DND-41 (cell line): Measurements from ENCODE around the gene DNASE1L2.

Experiments used
- CTCF ChIP-seq: IDR thresholded peaks from 2 replicates; pipeline ENCODE4 v1.5.1; 2012; ENCODE audit warnings: borderline replicate concordance, low read length, moderate library complexity, mild to moderate bottlenecking; ENCODE audit not compliant: poor library complexity, severe bottlenecking; ENCODE audit errors: extremely low read depth
- EZH2 ChIP-seq: IDR thresholded peaks from 3 replicates; pipeline ENCODE4 v1.6.1; 2012; ENCODE audit warnings: borderline replicate concordance, low read depth, mild to moderate bottlenecking, moderate library complexity, low read length, inconsistent platforms; ENCODE audit not compliant: severe bottlenecking

DNA sequence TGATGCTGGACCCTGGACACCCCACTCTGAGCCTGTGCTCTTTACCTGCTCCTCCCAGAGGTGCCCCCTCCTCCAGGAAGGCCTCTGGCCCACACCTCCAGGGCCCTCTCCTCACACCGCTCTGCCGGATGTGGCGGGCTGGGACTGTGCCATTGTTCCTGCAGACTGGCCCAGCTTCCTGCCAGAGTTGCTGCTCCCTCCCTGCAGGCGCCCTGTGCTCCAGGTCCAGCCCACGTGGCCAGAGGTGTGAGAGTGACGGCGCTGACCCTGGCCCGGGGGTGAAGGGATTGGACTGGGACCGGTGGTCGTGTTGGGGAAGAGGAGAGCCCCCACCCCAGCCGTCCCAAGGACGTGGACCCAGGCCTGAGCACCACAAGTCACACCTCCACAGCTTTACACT is 7.2 kb upstream of the DNASE1L2 start:
- no peak for TF ChIP-seq CTCF
- TF ChIP-seq EZH2 = no peak
